ES-I3 (cell line): ENCODE measurements around the gene ASF1B.
A peak's percentile ranks its signal among the peaks of the same experiment; 100 is the strongest.

Source experiments
- H3K36me3 ChIP-seq: 2 replicates; pipeline ENCODE4 v1.6.1; 2013; ENCODE audit warnings: mild to moderate bottlenecking, low read length, control low read depth, moderate library complexity; ENCODE audit not compliant: insufficient read depth
- H3K4me1 ChIP-seq: 2 replicates; pipeline ENCODE4 v1.6.1; 2013; ENCODE audit warnings: mild to moderate bottlenecking, control low read depth, low read length; ENCODE audit not compliant: insufficient read depth
- H3K9ac ChIP-seq: 2 replicates; pipeline ENCODE4 v1.6.1; 2013; ENCODE audit warnings: low read depth, mild to moderate bottlenecking, low read length, moderate library complexity
- H3K9me3 ChIP-seq: 2 replicates; pipeline ENCODE4 v1.6.1; 2013; ENCODE audit warnings: mild to moderate bottlenecking, low read length, moderate library complexity; ENCODE audit not compliant: control insufficient read depth, insufficient read depth

Gene ASF1B

DNA sequence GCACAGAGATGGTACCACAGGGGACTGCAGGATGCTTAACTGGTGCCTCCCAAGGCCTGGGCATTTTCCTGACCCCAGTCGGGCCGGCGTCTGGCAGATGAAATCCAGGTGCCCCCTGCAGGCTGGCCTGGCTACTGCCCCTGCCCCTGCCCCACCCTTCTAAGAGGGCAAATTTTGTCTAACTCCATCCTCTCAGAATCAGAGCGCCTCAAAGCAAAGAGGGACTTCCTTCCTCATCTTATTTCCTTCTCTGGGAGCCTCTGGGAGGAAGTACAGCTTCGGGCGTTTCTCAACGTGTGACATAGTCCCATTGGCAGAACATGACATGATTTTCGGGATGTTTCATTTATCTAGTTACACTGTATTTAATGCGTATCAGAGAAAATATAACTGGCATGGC lies 21.5 kb downstream of the ASF1B start:
- H3K36me3 ChIP-seq = no peaks in the 10 kb centered on the region
- no peaks in the 10 kb centered on the region for H3K9me3 ChIP-seq
- H3K4me1 ChIP-seq = peaks cover 16% of the 10 kb centered on the region
- no peak overlapping the region for H3K9ac ChIP-seq

DNA sequence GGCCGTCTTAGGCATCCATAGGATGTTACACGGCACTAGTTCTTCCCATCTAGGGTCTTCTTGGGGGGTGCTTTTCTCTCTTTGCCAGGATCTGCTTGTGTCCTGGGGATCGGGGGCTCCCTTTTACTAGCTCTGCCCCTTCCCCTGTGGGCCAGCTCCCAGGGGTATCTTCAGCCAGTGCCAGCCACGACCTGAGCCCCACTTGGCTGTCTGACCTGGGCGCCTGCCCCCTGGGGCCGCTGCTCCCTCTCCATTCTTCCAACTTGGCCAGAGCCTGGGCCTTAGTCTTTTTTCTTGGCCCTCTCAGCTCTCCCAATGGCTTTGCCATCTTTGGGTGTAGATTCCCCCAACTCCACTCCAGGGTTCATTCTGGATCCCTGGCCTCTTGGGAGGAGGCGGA lies 21.9 kb downstream of the ASF1B start:
- peaks cover 16% of the 10 kb centered on the region for H3K4me1 ChIP-seq

DNA sequence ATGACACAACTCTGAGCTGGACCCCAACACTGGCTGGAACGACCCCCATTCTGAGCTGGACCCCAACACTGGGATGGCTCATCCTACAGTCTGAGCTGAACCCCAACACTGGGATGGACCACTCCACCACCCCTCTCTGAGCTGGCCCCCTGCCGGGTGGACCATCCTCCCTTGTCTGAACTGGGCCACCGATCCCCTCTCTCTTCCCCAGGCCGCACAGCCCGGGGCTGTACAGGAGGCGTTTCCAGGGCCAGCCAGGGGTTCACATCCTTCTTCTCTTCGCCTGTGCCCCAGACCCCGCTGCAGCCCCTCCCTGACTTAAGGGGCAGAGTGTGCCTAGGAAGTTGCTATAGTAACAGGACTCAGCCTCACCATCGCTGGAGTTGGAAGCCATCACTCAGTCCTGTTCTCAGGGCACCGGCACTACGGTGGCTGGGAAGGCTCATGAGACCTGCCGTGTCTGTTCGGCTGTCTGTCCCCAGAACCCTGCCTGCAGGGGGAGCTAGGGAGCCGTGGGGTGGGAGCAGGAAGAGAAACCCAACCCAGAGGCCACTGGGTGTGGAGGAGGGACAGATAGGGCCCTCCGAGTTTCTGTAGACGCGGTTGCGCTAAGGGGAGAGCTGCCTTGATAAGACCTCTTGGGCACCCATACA lies 22.5 kb downstream of the ASF1B start:
- Histone ChIP-seq H3K36me3 (no peaks in the 10 kb centered on the region), H3K9ac (0 out of 2 replicates have a peak overlapping the region, but pooled peaks have one; percentile 2), H3K9me3 (no peaks in the 10 kb centered on the region), H3K4me1 (peaks cover 16% of the 10 kb centered on the region)

More for the DNA sequence above, 21.9 kb downstream of the ASF1B start:
- Histone ChIP-seq H3K36me3 (no peaks in the 10 kb centered on the region), H3K9ac (no peak overlapping the region), H3K9me3 (no peaks in the 10 kb centered on the region)

DNA sequence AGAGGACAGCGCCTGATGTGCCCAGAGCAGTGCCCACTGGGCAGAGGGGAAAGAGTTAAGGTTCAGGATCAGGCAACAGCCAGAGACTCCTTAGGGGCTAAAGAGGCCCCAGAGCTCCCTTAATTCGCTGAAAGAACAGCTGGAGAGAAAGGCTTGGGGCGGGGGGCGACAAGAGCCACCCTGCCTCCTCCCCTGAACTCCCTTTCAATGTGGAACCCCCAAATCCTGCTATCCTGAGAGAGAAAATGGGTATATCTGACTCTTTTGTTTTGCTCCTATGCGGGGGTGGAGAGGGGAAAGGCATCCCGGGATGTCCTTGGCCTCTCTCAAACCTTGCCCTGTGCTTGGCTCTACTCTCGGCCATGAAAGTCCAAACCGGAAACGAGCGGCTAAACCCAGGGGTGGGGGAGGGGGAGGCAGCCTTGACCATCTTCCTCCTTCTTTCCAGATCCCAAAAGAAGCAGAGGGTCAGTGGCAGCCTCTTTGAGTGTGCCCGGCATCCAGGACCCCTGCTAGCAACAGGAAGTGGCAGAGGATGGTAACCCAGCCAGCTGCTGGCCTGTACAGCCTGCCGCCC lies 23.5 kb downstream of the ASF1B start:
- Histone ChIP-seq H3K9ac (peak overlapping the region; percentile 2), H3K36me3 (no peaks in the 10 kb centered on the region), H3K4me1 (peaks cover 16% of the 10 kb centered on the region), H3K9me3 (no peaks in the 10 kb centered on the region)

DNA sequence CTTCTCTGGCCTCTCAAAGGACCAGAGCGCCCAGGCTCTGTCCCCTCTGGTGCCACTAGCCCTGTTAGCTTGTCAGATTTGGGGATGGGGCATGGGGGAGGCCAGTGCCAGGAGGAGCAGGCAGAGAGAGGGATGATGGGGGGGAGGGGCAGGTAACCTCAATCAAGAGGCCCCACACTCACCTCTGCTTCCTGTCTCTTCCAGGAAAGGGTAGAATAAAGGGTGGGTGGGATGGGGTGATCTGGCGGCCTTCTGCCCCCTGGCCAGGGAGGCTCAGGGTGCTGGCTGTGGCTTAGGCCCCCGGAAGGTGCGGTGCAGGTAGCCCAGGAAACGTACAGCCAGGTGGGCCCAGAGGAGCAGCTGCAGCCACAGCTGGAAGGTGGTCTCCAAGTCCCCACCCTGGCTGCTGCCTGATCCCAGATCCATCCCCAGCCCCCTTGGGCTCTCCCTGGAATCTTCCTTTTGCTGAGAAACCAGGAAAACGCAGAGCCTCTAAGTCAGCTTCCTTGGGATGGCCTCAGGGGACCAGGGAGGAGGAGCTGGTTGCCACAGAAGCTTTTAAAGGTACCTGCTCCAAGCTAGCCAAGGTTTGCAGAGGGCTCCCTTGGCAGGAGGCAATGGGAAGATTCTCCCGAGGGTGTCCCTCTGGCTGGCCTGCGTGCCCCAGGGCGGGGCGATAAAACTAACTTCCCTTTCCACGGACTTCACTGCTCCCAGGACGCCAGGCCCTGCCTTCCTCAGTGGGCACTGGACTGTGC lies 24.2 kb downstream of the ASF1B start:
- no peaks in the 10 kb centered on the region for H3K9me3 ChIP-seq
- no peaks in the 10 kb centered on the region for H3K36me3 ChIP-seq
- H3K9ac ChIP-seq = peak overlapping the region; percentile 2; the same call in 1 of the 2 replicates
- peaks cover 16% of the 10 kb centered on the region for H3K4me1 ChIP-seq

DNA sequence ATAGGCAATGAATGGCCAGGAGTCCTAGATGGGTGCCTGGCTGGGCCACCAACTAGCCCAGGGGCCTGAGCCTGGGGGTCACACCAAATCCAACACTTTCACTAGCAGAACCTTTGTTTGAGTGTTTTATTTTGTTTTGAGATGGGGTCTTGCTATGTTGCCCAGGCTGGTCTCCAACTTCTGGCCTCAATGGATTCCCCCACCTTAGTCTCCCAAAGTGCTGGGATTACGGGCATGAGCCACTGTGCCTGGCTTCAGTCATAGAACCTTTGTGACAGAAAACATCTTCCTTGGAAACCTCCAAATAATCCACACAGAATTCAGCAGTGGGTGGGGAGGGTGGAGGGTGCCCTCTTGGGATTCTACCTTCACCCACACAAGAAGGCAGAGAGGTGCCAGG lies 24.9 kb downstream of the ASF1B start:
- H3K36me3 ChIP-seq = no peaks in the 10 kb centered on the region
- no peak overlapping the region for H3K9ac ChIP-seq
- H3K9me3 ChIP-seq = no peaks in the 10 kb centered on the region
- peaks cover 16% of the 10 kb centered on the region for H3K4me1 ChIP-seq

DNA sequence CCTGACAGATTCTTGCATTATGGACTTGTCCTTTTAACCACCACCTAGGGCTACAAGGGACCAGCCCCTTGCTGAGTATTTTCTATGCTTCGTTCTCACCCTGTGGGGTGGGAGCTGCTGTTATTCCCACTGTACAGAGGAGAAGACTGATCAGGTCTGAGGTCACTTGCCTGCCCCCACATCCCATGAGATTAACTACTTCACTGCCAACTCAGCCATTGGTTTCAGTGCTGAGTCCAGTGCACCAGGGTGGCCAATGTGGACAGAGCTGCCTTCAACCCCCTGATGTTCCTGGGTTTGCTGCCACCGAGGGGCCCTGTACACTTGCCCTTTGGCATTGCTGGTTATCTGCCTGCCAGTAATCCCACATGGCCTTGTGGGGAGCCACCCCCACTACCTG lies 25.7 kb downstream of the ASF1B start:
- no peaks in the 10 kb centered on the region for H3K36me3 ChIP-seq

DNA sequence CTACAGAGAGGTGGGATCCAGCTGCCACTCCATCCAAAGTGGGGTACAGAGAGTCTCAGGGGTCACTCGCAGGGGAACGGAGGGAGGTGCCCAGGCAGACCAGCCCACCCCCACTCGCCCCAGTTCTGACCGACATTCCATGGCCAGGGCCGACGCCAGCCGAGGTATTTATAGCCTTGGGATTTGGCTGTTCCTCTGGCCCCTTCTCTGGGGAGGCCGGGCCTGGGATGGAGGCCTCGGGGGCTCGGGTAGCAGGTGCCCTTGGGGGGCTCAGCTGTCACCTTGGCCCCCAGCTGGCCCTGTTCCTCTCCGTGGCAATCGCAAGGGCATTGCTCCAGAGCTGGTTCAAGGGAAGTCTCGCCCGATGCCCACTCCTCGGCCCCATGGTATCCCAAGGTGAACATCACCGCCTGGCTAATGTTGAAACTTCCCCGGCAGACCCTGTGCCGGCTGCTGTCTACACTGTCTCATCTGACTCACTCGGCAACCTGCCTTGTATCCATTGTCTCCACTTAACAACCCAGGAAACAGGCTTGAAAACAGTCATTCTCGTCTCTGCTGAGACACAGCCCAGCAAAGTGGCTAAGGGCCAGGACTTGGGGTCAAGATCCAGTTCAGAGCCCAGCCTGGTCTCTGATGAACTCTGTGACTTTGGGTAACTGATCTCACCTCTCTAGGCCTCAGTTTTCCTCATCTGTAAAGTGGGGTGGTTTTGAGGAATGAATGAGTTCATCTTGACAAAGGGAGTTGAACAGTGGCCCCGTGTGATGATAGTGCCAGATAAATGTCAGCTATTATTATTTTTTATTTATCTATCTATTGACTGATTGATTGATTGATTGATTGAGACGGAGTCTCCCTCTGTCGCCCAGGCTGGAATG lies 28.6 kb downstream of the ASF1B start:
- H3K36me3 ChIP-seq = no peaks in the 10 kb centered on the region; the same call in 1 of the 2 replicates
- H3K4me1 ChIP-seq = peaks cover 7% of the 10 kb centered on the region
- no peaks in the 10 kb centered on the region for H3K9me3 ChIP-seq
- no peak overlapping the region for H3K9ac ChIP-seq

More for the DNA sequence above, 25.7 kb downstream of the ASF1B start:
- Histone ChIP-seq H3K4me1 (peaks cover 16% of the 10 kb centered on the region), H3K9ac (no peak overlapping the region), H3K9me3 (no peaks in the 10 kb centered on the region)

DNA sequence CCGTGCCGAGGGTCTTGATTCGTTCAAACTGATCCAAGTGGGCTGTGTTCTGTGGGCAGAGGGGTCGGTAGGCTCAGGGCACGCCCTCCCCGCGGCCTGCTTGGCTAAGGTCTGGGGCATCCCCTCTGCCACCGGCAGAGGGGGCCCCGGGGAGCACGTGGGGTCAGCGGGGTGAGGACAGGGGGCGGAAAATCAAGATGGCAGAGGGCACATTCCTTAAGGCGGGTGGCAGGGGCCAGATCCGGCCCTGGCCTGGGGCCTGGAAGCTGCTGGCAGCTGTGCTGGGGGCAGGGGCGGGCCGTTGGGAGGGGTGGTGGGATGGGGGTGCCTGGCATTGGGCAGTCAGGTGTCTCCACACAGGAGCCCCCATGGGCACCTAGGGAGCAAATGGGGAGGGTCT lies 29.5 kb downstream of the ASF1B start:
- Histone ChIP-seq H3K4me1 (no peaks in the 10 kb centered on the region; the same call in 1 of the 2 replicates), H3K9ac (no peak overlapping the region), H3K36me3 (no peaks in the 10 kb centered on the region; the same call in 1 of the 2 replicates), H3K9me3 (no peaks in the 10 kb centered on the region)

DNA sequence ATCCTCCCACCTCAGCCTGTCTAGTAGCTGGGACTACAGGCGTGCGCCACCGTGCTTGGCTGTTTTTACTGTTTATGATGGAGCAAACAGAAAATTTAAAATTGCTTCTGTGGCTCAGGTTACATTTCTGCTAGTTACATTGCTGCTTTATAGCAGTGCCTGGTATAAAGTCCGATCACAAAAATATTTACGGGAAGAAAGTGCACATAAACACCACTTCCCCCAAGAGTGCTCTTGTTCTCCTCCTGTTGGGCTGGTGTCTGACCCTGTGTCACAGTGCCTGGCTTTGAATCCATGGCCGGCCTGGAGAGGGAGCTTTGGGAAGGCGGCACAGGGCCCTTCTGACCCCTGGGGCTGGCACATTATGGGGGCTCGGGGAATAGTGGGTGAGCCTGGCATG lies 30.7 kb downstream of the ASF1B start:
- no peaks in the 10 kb centered on the region; the same call in 1 of the 2 replicates for H3K36me3 ChIP-seq
- H3K4me1 ChIP-seq = no peaks in the 10 kb centered on the region
- H3K9ac ChIP-seq = no peak overlapping the region
- H3K9me3 ChIP-seq = no peaks in the 10 kb centered on the region

DNA sequence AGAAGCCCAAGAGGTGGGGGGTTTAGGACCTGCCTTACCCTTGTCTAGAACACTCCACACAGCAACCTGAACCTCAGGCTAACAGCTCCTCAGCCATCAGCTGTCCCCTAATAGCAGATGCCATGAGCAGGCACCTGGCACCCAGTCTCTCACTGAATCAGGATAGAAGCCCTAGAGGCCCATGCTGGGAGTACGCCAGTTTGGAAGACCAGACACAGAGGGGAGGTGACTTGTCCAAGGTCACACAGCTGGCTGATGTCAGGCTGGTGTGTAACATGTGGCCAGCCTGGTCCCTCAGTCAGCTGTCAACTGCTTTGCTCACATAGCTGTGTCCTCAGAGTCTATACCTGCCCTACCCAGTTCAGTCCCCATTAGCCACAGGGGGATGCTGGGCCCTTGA lies 33.1 kb downstream of the ASF1B start:
- Histone ChIP-seq H3K4me1 (no peaks in the 10 kb centered on the region), H3K9me3 (no peaks in the 10 kb centered on the region), H3K9ac (no peak overlapping the region), H3K36me3 (no peaks in the 10 kb centered on the region; the same call in 1 of the 2 replicates)

DNA sequence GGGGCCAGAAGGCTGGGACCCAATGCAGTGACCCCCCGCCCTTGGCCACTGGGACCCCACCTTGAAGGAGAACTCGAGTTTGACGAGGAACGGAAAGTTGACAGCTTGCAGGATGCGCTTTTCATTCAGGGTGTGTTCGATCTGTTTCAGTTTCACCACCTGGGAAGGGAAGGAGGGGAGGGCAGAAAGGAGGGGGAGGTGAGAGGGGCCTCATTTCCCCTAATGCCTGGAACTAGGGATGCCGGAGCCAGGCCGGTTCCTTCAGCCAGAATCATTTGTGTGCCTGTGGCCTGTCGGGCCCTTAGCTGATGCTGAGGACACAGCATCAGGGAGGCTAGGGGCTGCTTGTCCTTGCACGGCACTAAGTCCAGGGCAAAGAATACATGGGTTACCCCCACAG lies 33.6 kb downstream of the ASF1B start:
- no peaks in the 10 kb centered on the region for H3K9me3 ChIP-seq
- H3K9ac ChIP-seq = no peak overlapping the region
- H3K36me3 ChIP-seq = no peaks in the 10 kb centered on the region; the same call in 1 of the 2 replicates
- H3K4me1 ChIP-seq = no peaks in the 10 kb centered on the region

DNA sequence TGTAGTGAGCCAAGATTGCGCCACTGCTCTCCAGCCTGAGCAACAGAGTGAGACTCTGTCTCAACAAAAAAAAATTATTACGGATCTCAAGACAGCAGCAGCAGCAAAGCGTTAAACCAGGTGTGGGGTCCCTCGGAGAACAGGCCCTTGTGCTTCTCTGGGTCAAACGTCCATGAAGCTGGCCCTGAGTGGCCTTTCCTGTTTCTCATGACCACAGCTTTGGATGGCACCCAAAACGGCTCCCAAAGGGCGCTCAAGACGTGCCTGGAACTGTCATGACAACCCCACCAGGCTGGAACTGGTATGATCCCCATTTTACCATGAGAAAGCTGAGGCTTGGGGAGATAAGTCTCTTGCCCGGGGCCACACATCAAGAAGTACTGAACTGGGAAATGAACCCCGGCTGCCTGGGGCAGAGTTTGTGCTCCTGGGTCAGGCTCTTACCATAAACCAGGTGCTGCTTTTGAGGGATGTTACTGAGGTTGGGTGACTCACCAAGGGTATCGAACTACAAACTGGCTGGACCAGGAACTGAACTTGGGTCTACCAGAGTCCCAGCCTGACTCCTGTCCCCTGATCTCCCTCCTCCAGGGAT lies 34.2 kb downstream of the ASF1B start:
- no peaks in the 10 kb centered on the region for H3K9me3 ChIP-seq
- no peaks in the 10 kb centered on the region for H3K4me1 ChIP-seq
- no peak overlapping the region for H3K9ac ChIP-seq
- H3K36me3 ChIP-seq = no peaks in the 10 kb centered on the region; the same call in 1 of the 2 replicates
